Thymus (tissue), 11 donors: Measurements from ENCODE around the gene PPIA. TPM values are rescaled to one million over a fixed set of nuclear protein-coding genes. Genes with fewer than 3 reads are reported as not detected.

Experiments
- DNase-seq, 9 donors: peaks; one replicate each; pipeline ENCODE4 v3.0.0-alpha.2; 2013; ENCODE audit warnings: low spot score in 9 of 9, low read depth in 6 of 9, missing footprints in 1 of 9
- H3K27ac ChIP-seq, 2 donors: one replicate each; pipeline ENCODE4 v1.5.1; 2013; ENCODE audit warnings: control low read depth in 1 of 2, low read depth in 1 of 2, low read length in 1 of 2, mild to moderate bottlenecking in 1 of 2, moderate library complexity in 1 of 2
- H3K27me3 ChIP-seq, 2 donors: one replicate each; pipeline ENCODE4 v1.5.1; 2013; ENCODE audit warnings: low read length in 1 of 2; ENCODE audit not compliant: control insufficient read depth in 2 of 2, insufficient read depth in 1 of 2
- H3K36me3 ChIP-seq, 2 donors: one replicate each; pipeline ENCODE4 v1.5.1; 2013; ENCODE audit warnings: low read length in 1 of 2, mild to moderate bottlenecking in 1 of 2, moderate library complexity in 1 of 2; ENCODE audit not compliant: control insufficient read depth in 2 of 2, insufficient read depth in 2 of 2
- H3K4me1 ChIP-seq, 2 donors: one replicate each; pipeline ENCODE4 v1.5.1; 2013; ENCODE audit warnings: low read length in 2 of 2; ENCODE audit not compliant: control insufficient read depth in 2 of 2, insufficient read depth in 2 of 2
- H3K4me3 ChIP-seq, 2 donors: one replicate each; pipeline ENCODE4 v1.5.1; 2013; ENCODE audit warnings: low read length in 2 of 2, control low read depth in 1 of 2, mild to moderate bottlenecking in 1 of 2
- H3K9me3 ChIP-seq, 2 donors: one replicate each; pipeline ENCODE4 v1.5.1; 2013; ENCODE audit warnings: low read length in 1 of 2, mild to moderate bottlenecking in 1 of 2; ENCODE audit not compliant: control insufficient read depth in 2 of 2, insufficient read depth in 1 of 2
- WGBS: extraction: QIAGEN DNeasy Blood & Tissue Kit; methylation state at CpG from one replicate; pipeline ENCODE4 v1.1.7; 2013; 5-methylcytosine and 5-hydroxymethylcytosine counted together
- polyA plus RNA-seq: library from polyadenylated mRNA; stranded (reverse); fragments of 200-250 nt; gene quantifications from one replicate; pipeline ENCODE4 v1.2.3, GENCODE V29; 2013
- total RNA-seq: library from RNA; stranded (reverse); fragments of 120-200 nt; gene quantifications from one replicate; pipeline ENCODE4 v1.2.4, GENCODE V29; 2013
- donor health status: healthy.

Gene PPIA
- total and polyA plus RNA-seq, 2 donors, result 2,685 to 3,565 TPM

- H3K4me1 ChIP-seq, result peaks cover 0 to 3% of the 10 kb centered on the region in 2 donors
- H3K4me3 ChIP-seq, result no peak overlapping the region
- no peak for DNase-seq
- H3K9me3 ChIP-seq, result no peaks in the 10 kb centered on the region
- H3K27me3 ChIP-seq, result no peaks in the 10 kb centered on the region
- H3K36me3 ChIP-seq, result peaks cover 76 to 81% of the 10 kb centered on the region in 2 donors
- WGBS, result 97% methylated on average over 18 of the region's 18 CpGs
- no peak overlapping the region for H3K27ac ChIP-seq
Measured at GRCh38 chr7:44760034-44760580, 36.4 kb upstream of the PPIA start.

- no peaks in the 10 kb centered on the region for H3K27me3 ChIP-seq
- H3K27ac ChIP-seq, result no peak overlapping the region
- H3K36me3 ChIP-seq, result peaks cover 89 to 93% of the 10 kb centered on the region in 2 donors
- 98% methylated on average over 48 of the region's 48 CpGs for WGBS
- no peak for DNase-seq
- no peaks in the 10 kb centered on the region for H3K4me1 ChIP-seq
- H3K4me3 ChIP-seq, result no peak overlapping the region
- H3K9me3 ChIP-seq, result no peaks in the 10 kb centered on the region
Measured at GRCh38 chr7:44761207-44762161, 35.0 kb upstream of the PPIA start.

GRCh38 chr7:44762300-44762699 lies 34.2 kb upstream of the PPIA start:
- WGBS, result 97% methylated on average over 9 of the region's 9 CpGs
- H3K27ac ChIP-seq, result no peak overlapping the region
- DNase-seq, result no peak
- H3K36me3 ChIP-seq, result peaks cover 89 to 93% of the 10 kb centered on the region in 2 donors
- no peaks in the 10 kb centered on the region for H3K9me3 ChIP-seq
- H3K4me3 ChIP-seq, result no peak overlapping the region
- no peaks in the 10 kb centered on the region for H3K27me3 ChIP-seq
- H3K4me1 ChIP-seq, result peaks cover 0 to 2% of the 10 kb centered on the region in 2 donors

- Histone ChIP-seq H3K4me1 (peaks cover 4 to 9% of the 10 kb centered on the region in 2 donors), H3K4me3 (no peak overlapping the region), H3K27ac (no peak overlapping the region), H3K9me3 (no peaks in the 10 kb centered on the region), H3K27me3 (no peaks in the 10 kb centered on the region), H3K36me3 (peaks cover 90 to 93% of the 10 kb centered on the region in 2 donors)
- 97% methylated on average over 20 of the region's 20 CpGs for WGBS
- DNase-seq, result no peak
Measured at GRCh38 chr7:44762726-44763522, 33.6 kb upstream of the PPIA start.

GRCh38 chr7:44764081-44764480 lies 32.4 kb upstream of the PPIA start:
- no peaks in the 10 kb centered on the region for H3K27me3 ChIP-seq
- DNase-seq, result no peak
- no peak overlapping the region for H3K4me3 ChIP-seq
- peaks cover 10 to 20% of the 10 kb centered on the region in 2 donors for H3K4me1 ChIP-seq
- peaks cover 88 to 90% of the 10 kb centered on the region in 2 donors for H3K36me3 ChIP-seq
- 97% methylated on average over 6 of the region's 6 CpGs for WGBS
- H3K9me3 ChIP-seq, result no peaks in the 10 kb centered on the region
- H3K27ac ChIP-seq, result no peak overlapping the region

GRCh38 chr7:44764665-44765578 lies 31.6 kb upstream of the PPIA start:
- WGBS, result 98% methylated on average over 22 of the region's 22 CpGs
- no peak overlapping the region for H3K4me3 ChIP-seq

GRCh38 chr7:44765579-44766415 lies 30.7 kb upstream of the PPIA start:
- 98% methylated on average over 17 of the region's 17 CpGs for WGBS

More at GRCh38 chr7:44764665-44765578, 31.6 kb upstream of the PPIA start:
- no peak overlapping the region for H3K27ac ChIP-seq
- H3K4me1 ChIP-seq, result peaks cover 10 to 21% of the 10 kb centered on the region in 2 donors
- H3K9me3 ChIP-seq, result no peaks in the 10 kb centered on the region
- H3K27me3 ChIP-seq, result no peaks in the 10 kb centered on the region
- H3K36me3 ChIP-seq, result peaks cover 81 to 83% of the 10 kb centered on the region in 2 donors
- DNase-seq, result no peak

GRCh38 chr7:44766416-44766801 lies 30.1 kb upstream of the PPIA start:
- no peak for DNase-seq
- H3K4me1 ChIP-seq, result peaks cover 10 to 21% of the 10 kb centered on the region in 2 donors
- WGBS, result 97% methylated on average over 11 of the region's 11 CpGs

More at GRCh38 chr7:44765579-44766415, 30.7 kb upstream of the PPIA start:
- no peak for DNase-seq
- Histone ChIP-seq H3K9me3 (no peaks in the 10 kb centered on the region), H3K4me3 (no peak overlapping the region), H3K27ac (no peak overlapping the region), H3K36me3 (peaks cover 72 to 74% of the 10 kb centered on the region in 2 donors), H3K27me3 (no peaks in the 10 kb centered on the region), H3K4me1 (peaks cover 10 to 21% of the 10 kb centered on the region in 2 donors)

More at GRCh38 chr7:44766416-44766801, 30.1 kb upstream of the PPIA start:
- Histone ChIP-seq H3K27me3 (no peaks in the 10 kb centered on the region), H3K9me3 (no peaks in the 10 kb centered on the region), H3K36me3 (peaks cover 66 to 68% of the 10 kb centered on the region in 2 donors), H3K4me3 (no peak overlapping the region), H3K27ac (no peak overlapping the region)
